GM23338 (cell line): ENCODE results near the gene ENTPD6.

ENCODE experiments used
- CREB1 ChIP-seq: fragments of 250-450 bp; sonication (Bioruptor Pico); IDR thresholded peaks from 2 replicates; pipeline ENCODE4 v1.5.0; 2020; ENCODE audit warnings: low read depth, mild to moderate bottlenecking, moderate library complexity
- CTCF ChIP-seq, 2 experiments: fragments of 200-600 bp in 1 of 2; sonication (generic) in 1 of 2; conservative IDR thresholded peaks; 2 replicates each; pipeline versions ENCODE4 v1.5.1 to v1.6.1; 2016 to 2017; ENCODE audit warnings: antibody characterized with exemption in 2 of 2, low read depth in 2 of 2, mild to moderate bottlenecking in 2 of 2, moderate library complexity in 1 of 2
- ETS1 ChIP-seq: IDR thresholded peaks from 2 replicates; pipeline ENCODE4 v1.6.1; 2016; ENCODE audit warnings: antibody characterized with exemption
- POLR2AphosphoS5 ChIP-seq: IDR thresholded peaks from 2 replicates; pipeline ENCODE4 v1.6.1; 2016; ENCODE audit warnings: antibody characterized with exemption, low read depth
- REST ChIP-seq: IDR thresholded peaks from one replicate; pipeline ENCODE4 v1.6.1; 2018; ENCODE audit warnings: antibody characterized with exemption; ENCODE audit not compliant: unreplicated experiment

- no peak for TF ChIP-seq CREB1 (CRISPR knock-in tag)
- no peak for TF ChIP-seq POLR2AphosphoS5
- no peak for TF ChIP-seq CTCF (conservative IDR thresholded peaks at IDR 0.05; ENCODE audit: low read depth in 2 of 2)
- TF ChIP-seq ETS1: no peak
- no peak for TF ChIP-seq REST
Measured at GRCh38 chr20:25269833-25270170, 74.3 kb downstream of the ENTPD6 start.
